A549 treated with dexamethasone at 1 μM for 4 hours (cell line): Measurements from ENCODE around the gene GOT1. TPM values are rescaled to one million over a fixed set of nuclear protein-coding genes. Genes with fewer than 3 reads are reported as not detected.

ENCODE experiments used
- total RNA-seq: library from RNA; stranded (reverse); fragments of 200-300 nt; extraction: Qiagen RNA extraction; gene quantifications from 5 replicates; pipeline ENCODE4 v1.2.3, GENCODE V29; 2022

The GOT1 gene
- 41.5 to 51.4 TPM (median 43.1 TPM) in 5 replicates for total RNA-seq

DNA sequence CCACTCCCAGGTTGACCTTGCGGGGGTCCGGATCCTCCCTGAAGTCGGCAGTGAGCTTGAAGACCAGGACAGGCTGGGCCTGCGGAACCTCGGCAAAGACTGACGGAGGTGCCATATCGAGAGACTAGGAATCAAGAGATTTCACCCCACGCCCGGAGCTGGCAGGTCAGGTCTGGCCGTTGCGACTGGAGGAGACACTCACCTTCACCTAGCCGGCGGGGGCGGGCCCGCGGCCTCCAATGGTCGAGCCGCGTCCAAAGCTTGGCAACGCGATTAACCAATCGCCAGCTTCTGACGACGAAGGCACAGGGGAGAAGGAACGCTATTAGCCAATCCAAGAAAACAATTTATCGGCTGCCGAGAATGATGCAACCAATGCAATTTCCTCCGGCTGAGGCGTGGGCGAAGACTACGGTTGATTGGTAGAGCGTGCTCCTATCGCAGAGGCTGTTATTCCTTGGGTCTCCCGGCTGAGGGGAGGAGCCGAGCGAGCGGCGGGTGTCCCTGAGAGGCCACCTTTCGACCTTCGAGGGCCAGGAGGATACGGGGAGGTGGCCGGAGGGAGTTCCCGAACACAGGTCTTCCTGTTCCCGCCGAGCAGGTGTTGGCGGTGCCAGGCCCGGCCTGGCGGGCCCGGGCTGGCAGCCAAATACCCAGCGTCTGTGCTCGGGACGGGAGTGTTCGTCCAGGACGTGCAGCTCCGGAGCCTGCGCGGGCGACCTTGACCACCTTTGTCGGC, at the start of gene GOT1:
Gene GOT1, minus strand, starts transcription at position 174 of the 739 bp plus-strand sequence. Its CDS starts 59 bp downstream, at position 115.

Other genes starting within 250 kb of the GOT1 start
- not detected in 5 replicates for gene HPSE2, start 194.8 kb downstream of the GOT1 start, total RNA-seq
- 24.4 to 34.0 TPM (median 28.5 TPM) in 5 replicates for gene CNNM1, start 101.3 kb downstream of the GOT1 start, total RNA-seq
- 0.05 TPM in 2 of 5 replicates, not detected in the others for gene NKX2-3, start 102.3 kb upstream of the GOT1 start, total RNA-seq
- 21.0 to 26.3 TPM (median 23.6 TPM) in 5 replicates for gene SLC25A28, start 189.8 kb upstream of the GOT1 start, total RNA-seq
- 7.4 to 12.0 TPM (median 10.6 TPM) in 5 replicates for gene ENTPD7, start 228.9 kb upstream of the GOT1 start, total RNA-seq